ENCODE measurements around the gene HDAC7.
A peak's percentile ranks its signal among the peaks of the same experiment; 100 is the strongest.

The HDAC7 gene

GRCh38 chr12:47742253-47742825, 77.4 kb downstream of the HDAC7 start:
- no peak overlapping the region for H3K4me3 ChIP-seq (ENCODE audit: low read length)
- H3F3A ChIP-seq (ENCODE audit: control insufficient read depth, insufficient read depth), result peaks cover 10% of the 10 kb centered on the region
- no peak overlapping the region for H3K27ac ChIP-seq (ENCODE audit: low read depth, low read length)
- no peaks in the 10 kb centered on the region for H3K9me2 ChIP-seq (replicated peaks; ENCODE audit: control insufficient read depth, low read length)
- H3K79me2 ChIP-seq (ENCODE audit: control insufficient read depth, low read length), result no peaks in the 10 kb centered on the region
- no peaks in the 10 kb centered on the region for H4K20me1 ChIP-seq (ENCODE audit: control insufficient read depth, insufficient read depth, low read depth, low read length)
- H3K4me1 ChIP-seq (ENCODE audit: control insufficient read depth, low read length), result peaks cover 34% of the 10 kb centered on the region
- H3K27me3 ChIP-seq (ENCODE audit: control insufficient read depth, low read length), result peaks cover 21% of the 10 kb centered on the region
- no peaks in the 10 kb centered on the region for H3K36me3 ChIP-seq (ENCODE audit: control insufficient read depth, low read length)
- TF ChIP-seq EZH2phosphoT487 (IDR thresholded peaks at IDR 0.05; ENCODE audit: borderline replicate concordance, low read length) (no peak), CTCF (IDR thresholded peaks at IDR 0.05; ENCODE audit: low read depth, low read length, poor library complexity, severe bottlenecking) (peak; percentile 98)
- no peaks in the 10 kb centered on the region for H3K9me3 ChIP-seq (ENCODE audit: control insufficient read depth, insufficient read depth, low read length)
- H3K4me2 ChIP-seq (ENCODE audit: low read length), result no peak overlapping the region

GRCh38 chr12:47741340-47741703, 78.4 kb downstream of the HDAC7 start:
- Histone ChIP-seq H4K20me1 (ENCODE audit: control insufficient read depth, insufficient read depth, low read depth, low read length) (no peaks in the 10 kb centered on the region), H3K27me3 (ENCODE audit: control insufficient read depth, low read length) (peaks cover 18% of the 10 kb centered on the region), H3F3A (ENCODE audit: control insufficient read depth, insufficient read depth) (peaks cover 10% of the 10 kb centered on the region), H3K4me1 (ENCODE audit: control insufficient read depth, low read length) (peaks cover 34% of the 10 kb centered on the region), H3K27ac (ENCODE audit: low read depth, low read length) (peak overlapping the region; percentile 29), H3K4me2 (ENCODE audit: low read length) (peak overlapping the region; percentile 74), H3K9me3 (ENCODE audit: control insufficient read depth, insufficient read depth, low read length) (no peaks in the 10 kb centered on the region), H3K36me3 (ENCODE audit: control insufficient read depth, low read length) (no peaks in the 10 kb centered on the region), H3K9me2 (replicated peaks; ENCODE audit: control insufficient read depth, low read length) (no peaks in the 10 kb centered on the region), H3K79me2 (ENCODE audit: control insufficient read depth, low read length) (no peaks in the 10 kb centered on the region), H3K4me3 (ENCODE audit: low read length) (no peak overlapping the region; the same call in 1 of the 2 replicates)
- TF ChIP-seq EZH2phosphoT487 (IDR thresholded peaks at IDR 0.05; ENCODE audit: borderline replicate concordance, low read length) (no peak), CTCF (IDR thresholded peaks at IDR 0.05; ENCODE audit: low read depth, low read length, poor library complexity, severe bottlenecking) (no peak)

- H3K9me2 ChIP-seq (replicated peaks; ENCODE audit: control insufficient read depth, low read length), result no peaks in the 10 kb centered on the region
- peak overlapping the region; percentile 54 for H3K27ac ChIP-seq (ENCODE audit: low read depth, low read length)
- peak overlapping the region; percentile 43 for H3K4me3 ChIP-seq (ENCODE audit: low read length)
- H3K4me1 ChIP-seq (ENCODE audit: control insufficient read depth, low read length), result peaks cover 34% of the 10 kb centered on the region
- H3K9me3 ChIP-seq (ENCODE audit: control insufficient read depth, insufficient read depth, low read length), result no peaks in the 10 kb centered on the region
- peaks cover 10% of the 10 kb centered on the region for H3F3A ChIP-seq (ENCODE audit: control insufficient read depth, insufficient read depth)
- H3K36me3 ChIP-seq (ENCODE audit: control insufficient read depth, low read length), result no peaks in the 10 kb centered on the region
- no peaks in the 10 kb centered on the region for H3K79me2 ChIP-seq (ENCODE audit: control insufficient read depth, low read length)
- peak overlapping the region; percentile 74 for H3K4me2 ChIP-seq (ENCODE audit: low read length)
- TF ChIP-seq EZH2phosphoT487 (IDR thresholded peaks at IDR 0.05; ENCODE audit: borderline replicate concordance, low read length) (no peak), CTCF (IDR thresholded peaks at IDR 0.05; ENCODE audit: low read depth, low read length, poor library complexity, severe bottlenecking) (no peak)
- peaks cover 18% of the 10 kb centered on the region for H3K27me3 ChIP-seq (ENCODE audit: control insufficient read depth, low read length)
- no peaks in the 10 kb centered on the region for H4K20me1 ChIP-seq (ENCODE audit: control insufficient read depth, insufficient read depth, low read depth, low read length)
These were observed 78.9 kb downstream of the HDAC7 start for GRCh38 chr12:47740606-47741339.
